ENCODE results near the gene NAB2. TPM values are rescaled to one million over a fixed set of nuclear protein-coding genes. Genes with fewer than 3 reads are reported as not detected.

The NAB2 gene
- total RNA-seq, 4 donors from 2014 or later: 28.2 to 52.5 (median 36.9) TPM

DNA sequence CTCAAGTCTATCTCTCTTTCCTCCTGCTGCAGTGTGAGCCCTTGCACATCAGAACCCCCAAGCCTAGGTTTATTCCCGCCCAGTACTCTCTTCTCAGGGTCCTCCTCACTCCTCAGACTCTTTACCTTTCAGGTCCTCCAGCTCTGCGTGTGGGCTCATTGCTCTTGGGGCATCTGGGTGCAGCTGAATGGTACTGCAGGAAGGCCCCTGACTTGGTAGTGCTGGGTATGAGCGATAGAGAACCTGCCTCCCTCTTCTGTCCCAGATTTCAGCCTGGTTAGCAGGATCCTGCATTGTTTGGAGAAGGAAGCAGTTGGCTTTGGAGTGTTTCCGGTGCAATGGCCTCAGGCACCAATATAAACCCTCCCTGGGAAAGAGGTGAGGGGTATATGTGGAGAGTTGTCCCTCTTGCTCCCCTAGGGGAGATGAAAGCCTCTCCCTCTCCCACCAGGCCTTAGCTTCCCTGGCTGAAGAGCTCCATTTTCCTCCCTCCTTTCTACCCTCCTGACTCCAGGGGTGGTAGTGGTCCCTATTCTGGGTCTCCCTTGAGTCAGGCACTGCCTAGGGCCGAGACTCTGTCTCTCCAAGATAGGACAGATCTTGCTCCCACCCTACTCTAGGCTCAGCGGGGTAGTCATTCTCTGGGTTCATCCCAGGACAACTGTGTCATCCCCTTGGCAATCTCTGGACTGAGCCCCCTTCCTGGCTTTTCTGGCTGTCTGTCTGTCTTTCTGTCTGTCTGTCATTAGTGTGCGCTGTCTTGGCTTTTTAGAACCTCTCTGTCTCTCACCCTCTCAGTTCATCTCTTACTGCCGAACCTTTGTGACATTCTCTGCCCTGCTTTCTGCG lies 43.2 kb downstream of the NAB2 start:
- no peaks in the 10 kb centered on the region for H3K36me3 ChIP-seq
- H3K4me1 ChIP-seq: peaks cover 85% of the 10 kb centered on the region
- peak overlapping the region; percentile 19 for H3K4me3 ChIP-seq
- H3K27ac ChIP-seq: peak overlapping the region; percentile 95
- DNase-seq (ENCODE audit: low spot score in 2 of 2): no peak
- WGBS: 51% methylated on average over 9 of the region's 9 CpGs
- no peaks in the 10 kb centered on the region for H3K9me3 ChIP-seq
- no peaks in the 10 kb centered on the region for H3K27me3 ChIP-seq
- no peak for TF ChIP-seq EP300 (IDR thresholded peaks at IDR 0.05)
- no peak for TF ChIP-seq POLR2A (IDR thresholded peaks at IDR 0.05)
- TF ChIP-seq POLR2AphosphoS5 (IDR thresholded peaks at IDR 0.05): no peak
- TF ChIP-seq, protein P1, sequence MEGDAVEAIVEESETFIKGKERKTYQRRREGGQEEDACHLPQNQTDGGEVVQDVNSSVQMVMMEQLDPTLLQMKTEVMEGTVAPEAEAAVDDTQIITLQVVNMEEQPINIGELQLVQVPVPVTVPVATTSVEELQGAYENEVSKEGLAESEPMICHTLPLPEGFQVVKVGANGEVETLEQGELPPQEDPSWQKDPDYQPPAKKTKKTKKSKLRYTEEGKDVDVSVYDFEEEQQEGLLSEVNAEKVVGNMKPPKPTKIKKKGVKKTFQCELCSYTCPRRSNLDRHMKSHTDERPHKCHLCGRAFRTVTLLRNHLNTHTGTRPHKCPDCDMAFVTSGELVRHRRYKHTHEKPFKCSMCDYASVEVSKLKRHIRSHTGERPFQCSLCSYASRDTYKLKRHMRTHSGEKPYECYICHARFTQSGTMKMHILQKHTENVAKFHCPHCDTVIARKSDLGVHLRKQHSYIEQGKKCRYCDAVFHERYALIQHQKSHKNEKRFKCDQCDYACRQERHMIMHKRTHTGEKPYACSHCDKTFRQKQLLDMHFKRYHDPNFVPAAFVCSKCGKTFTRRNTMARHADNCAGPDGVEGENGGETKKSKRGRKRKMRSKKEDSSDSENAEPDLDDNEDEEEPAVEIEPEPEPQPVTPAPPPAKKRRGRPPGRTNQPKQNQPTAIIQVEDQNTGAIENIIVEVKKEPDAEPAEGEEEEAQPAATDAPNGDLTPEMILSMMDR (IDR thresholded peaks at IDR 0.05): no peak

DNA sequence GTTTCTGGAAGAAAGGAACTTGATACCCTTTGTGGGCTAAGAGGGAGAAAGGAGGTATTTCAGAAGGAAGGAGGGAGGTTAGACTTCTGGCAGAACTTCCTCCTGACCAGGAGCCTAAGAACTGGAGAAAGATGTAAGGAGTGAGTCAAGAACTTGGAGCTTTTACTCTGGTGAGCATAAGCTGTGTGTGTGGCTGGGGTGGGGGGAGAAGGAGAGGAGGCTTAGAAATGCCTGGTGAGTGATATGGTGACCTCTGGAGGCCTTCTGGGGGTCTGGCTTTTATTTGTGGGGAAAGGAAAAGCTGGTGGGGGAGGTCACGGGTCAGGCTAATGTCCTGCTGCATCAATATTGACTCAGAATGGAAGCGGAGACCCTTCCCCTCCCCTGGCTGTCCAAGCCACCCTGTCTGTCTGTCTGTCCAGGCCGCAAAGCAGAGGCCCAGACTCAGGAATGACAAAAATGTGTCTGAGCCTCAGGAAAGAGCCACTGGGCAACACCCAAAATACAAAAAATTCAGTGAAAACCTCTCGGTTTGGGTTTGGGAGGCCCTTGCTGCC lies 44.2 kb downstream of the NAB2 start:
- H3K9me3 ChIP-seq: no peaks in the 10 kb centered on the region
- no peaks in the 10 kb centered on the region for H3K27me3 ChIP-seq
- H3K4me3 ChIP-seq: peak overlapping the region; percentile 19
- H3K27ac ChIP-seq: peak overlapping the region; percentile 95
- 35% methylated on average over 4 of the region's 4 CpGs for WGBS
- TF ChIP-seq POLR2A (IDR thresholded peaks at IDR 0.05) (no peak), POLR2AphosphoS5 (IDR thresholded peaks at IDR 0.05) (no peak), EP300 (IDR thresholded peaks at IDR 0.05) (no peak)
- TF ChIP-seq, protein P1 (IDR thresholded peaks at IDR 0.05): no peak
- peaks cover 90% of the 10 kb centered on the region for H3K4me1 ChIP-seq
- no peaks in the 10 kb centered on the region for H3K36me3 ChIP-seq
- no peak for DNase-seq (ENCODE audit: low spot score in 2 of 2)

DNA sequence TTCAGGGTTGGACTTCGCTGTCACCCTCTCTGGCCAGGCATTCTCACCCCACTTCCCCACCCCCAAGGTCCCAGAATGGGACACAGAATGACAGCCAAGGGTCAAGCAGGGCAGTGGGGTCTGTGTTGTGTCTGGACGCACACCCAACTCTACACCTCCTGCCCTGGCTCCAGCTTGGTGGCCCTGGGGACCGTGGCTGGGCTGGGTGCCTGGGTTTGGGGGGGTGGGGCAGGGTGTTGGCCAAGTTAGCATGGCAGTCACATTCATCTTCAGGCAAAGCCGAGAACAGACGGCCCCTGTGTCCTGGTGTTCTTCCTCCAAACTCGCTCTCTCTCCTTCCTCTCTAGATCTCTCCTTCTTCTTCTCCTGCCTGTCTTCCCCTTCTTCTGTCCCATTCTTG lies 45.0 kb downstream of the NAB2 start:
- Histone ChIP-seq H3K27me3 (no peaks in the 10 kb centered on the region), H3K4me1 (peaks cover 90% of the 10 kb centered on the region), H3K36me3 (no peaks in the 10 kb centered on the region), H3K9me3 (no peaks in the 10 kb centered on the region), H3K4me3 (peak overlapping the region; percentile 19), H3K27ac (peak overlapping the region; percentile 95)
- DNase-seq (ENCODE audit: low spot score in 2 of 2): no peak
- TF ChIP-seq EP300 (IDR thresholded peaks at IDR 0.05): no peak
- TF ChIP-seq POLR2A (IDR thresholded peaks at IDR 0.05): no peak
- TF ChIP-seq, protein P1 (IDR thresholded peaks at IDR 0.05): no peak
- TF ChIP-seq POLR2AphosphoS5 (IDR thresholded peaks at IDR 0.05): no peak
- WGBS: 27% methylated on average over 6 of the region's 6 CpGs

DNA sequence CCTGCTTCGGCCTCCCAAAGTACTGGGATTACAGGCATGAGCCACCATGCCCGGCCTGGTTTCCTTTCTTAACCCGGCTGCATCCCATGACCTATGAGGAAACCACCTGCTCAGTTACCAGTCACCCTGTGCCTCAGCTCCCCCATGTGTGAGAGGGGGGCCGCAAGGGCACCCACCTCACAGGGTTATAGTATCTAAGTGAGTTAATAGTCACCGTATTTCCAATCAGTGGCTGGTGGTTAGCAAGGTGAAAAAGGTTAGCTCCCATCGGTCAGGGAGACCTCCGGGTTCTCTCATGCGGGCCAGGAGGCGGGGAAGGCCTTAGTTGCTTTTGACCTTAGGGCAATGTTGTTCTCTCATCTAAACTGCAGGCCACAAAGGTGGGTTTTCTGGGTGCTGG lies 46.0 kb downstream of the NAB2 start:
- Histone ChIP-seq H3K4me1 (peaks cover 90% of the 10 kb centered on the region), H3K27me3 (no peaks in the 10 kb centered on the region), H3K27ac (peak overlapping the region; percentile 95), H3K4me3 (peak overlapping the region; percentile 12), H3K36me3 (peaks cover 8% of the 10 kb centered on the region), H3K9me3 (no peaks in the 10 kb centered on the region)
- TF ChIP-seq POLR2AphosphoS5 (IDR thresholded peaks at IDR 0.05) (no peak), EP300 (IDR thresholded peaks at IDR 0.05) (no peak), POLR2A (IDR thresholded peaks at IDR 0.05) (no peak)
- TF ChIP-seq, protein P1 (IDR thresholded peaks at IDR 0.05): no peak
- WGBS: 82% methylated on average over 8 of the region's 9 CpGs
- no peak for DNase-seq (ENCODE audit: low spot score in 2 of 2)
